GM12874 (cell line): ENCODE results near the gene RIPK1.

ENCODE experiments used
- TF ChIP-seq, protein P1 (sequence below): IDR thresholded peaks from 2 replicates; pipeline ENCODE4 v1.5.1; 2011; ENCODE audit warnings: low read depth, mild to moderate bottlenecking, control low read depth, low read length, moderate library complexity; ENCODE audit not compliant: insufficient read depth

The RIPK1 gene

DNA sequence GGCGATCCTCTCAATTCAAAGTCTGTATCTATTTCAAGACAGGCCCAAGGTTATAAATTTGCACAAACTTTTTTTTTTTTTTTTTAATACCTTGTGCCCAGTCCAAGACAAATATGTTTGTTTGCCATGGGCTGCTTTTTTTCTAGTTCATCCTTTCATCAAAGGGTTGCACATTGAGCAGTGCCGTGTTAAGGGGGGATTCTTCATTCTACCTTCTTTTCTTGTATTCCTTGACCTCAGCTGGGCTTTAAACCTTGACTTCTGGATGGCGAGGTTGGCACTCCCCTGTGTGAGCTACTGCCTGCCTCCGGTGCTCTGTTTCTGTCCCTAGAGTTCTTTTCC, 7.4 kb downstream of the RIPK1 start:
- TF ChIP-seq, protein P1, sequence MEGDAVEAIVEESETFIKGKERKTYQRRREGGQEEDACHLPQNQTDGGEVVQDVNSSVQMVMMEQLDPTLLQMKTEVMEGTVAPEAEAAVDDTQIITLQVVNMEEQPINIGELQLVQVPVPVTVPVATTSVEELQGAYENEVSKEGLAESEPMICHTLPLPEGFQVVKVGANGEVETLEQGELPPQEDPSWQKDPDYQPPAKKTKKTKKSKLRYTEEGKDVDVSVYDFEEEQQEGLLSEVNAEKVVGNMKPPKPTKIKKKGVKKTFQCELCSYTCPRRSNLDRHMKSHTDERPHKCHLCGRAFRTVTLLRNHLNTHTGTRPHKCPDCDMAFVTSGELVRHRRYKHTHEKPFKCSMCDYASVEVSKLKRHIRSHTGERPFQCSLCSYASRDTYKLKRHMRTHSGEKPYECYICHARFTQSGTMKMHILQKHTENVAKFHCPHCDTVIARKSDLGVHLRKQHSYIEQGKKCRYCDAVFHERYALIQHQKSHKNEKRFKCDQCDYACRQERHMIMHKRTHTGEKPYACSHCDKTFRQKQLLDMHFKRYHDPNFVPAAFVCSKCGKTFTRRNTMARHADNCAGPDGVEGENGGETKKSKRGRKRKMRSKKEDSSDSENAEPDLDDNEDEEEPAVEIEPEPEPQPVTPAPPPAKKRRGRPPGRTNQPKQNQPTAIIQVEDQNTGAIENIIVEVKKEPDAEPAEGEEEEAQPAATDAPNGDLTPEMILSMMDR = no peak

DNA sequence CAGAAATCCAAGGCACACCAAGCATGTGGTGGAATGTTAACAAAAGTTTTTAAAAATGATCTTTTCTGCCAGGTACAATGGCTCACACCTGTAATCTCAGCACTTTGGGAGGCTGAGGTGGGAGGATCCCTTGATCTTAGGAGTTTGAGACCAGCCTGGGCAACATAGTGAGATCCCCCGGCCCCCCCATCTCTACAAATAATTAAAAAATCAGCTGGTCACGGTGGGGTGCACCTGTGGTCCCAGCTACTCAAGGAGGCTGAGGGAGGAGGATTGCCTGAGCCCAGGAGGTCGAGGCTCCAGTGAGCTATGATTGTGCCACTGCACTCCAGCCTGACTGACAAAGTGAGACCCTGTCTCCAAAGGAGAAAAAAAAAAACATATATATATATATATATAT, 8.0 kb downstream of the RIPK1 start:
- TF ChIP-seq, protein P1 = no peak

DNA sequence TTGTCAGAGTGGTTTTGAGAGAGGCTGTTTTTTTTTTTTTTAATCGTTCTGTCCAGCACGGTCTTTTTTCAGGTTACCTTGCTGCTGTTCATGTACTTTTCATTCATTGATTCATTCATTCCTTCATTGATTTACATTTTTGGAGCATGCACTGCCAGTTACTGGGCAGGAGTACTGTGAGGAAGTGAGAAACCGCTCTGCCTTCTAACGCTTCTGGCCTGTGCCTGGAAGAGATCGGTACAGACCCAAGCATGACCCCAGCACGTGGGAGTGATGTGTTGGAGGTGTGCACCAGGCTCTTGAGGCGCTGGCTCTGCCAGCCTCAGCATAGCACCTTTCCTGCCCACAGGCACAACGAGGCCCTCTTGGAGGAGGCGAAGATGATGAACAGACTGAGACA, 9.1 kb downstream of the RIPK1 start:
- TF ChIP-seq, protein P1 = no peak

DNA sequence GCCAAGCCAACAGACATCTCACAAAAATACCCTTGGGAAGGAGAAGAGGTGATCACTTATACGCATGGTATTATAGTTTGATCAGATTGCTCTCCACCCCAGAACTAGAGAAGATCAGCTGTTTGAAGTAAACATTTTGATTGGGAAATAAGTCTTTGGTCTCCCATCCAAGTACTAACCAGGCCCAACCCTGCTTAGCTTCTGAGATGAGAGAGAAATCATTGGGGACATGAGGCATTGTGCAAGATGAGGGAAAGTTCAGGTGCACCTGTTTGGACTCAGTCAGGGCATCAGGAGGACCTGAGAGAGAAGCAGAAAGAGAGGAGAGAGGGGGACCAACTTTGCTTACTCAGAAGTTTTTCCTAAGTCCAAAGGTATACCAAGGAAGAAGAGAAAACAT, 11.4 kb downstream of the RIPK1 start:
- TF ChIP-seq, protein P1 = no peak

DNA sequence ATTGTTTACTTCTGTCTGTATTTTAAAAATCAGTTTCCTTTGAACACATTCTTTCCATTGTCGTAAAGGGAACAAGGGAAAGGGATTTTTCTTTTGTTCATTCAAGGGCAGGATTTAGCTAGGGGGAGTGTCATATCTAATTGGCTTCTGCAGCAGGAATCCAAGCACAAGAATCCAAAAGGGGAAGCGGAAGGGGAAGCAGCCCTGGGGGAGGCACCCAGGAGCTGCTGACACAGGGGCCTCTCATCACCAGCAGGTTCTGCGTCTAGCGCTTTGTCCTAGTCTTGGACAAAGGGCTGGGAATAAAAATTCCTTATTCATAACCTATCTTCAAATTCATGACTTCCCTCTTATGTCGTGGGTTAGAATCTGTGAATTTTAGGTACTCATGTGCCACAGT, 13.7 kb downstream of the RIPK1 start:
- TF ChIP-seq, protein P1 = no peak

DNA sequence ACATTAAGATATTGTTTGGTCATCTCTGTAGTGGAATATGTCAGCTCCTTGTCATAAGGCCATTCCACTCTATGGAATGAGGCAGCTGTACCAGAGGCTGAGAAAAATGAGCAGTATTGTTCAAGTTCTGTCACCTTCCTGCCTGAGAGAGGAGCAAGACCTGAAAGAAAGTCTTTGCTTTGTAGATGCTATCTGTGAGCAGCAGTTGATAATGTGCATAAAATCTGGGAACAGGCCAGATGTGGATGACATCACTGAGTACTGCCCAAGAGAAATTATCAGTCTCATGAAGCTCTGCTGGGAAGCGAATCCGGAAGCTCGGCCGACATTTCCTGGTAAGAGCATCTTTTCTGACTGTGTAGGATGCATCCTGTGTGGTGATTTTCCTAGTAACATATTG, 16.8 kb downstream of the RIPK1 start:
- TF ChIP-seq, protein P1 = no peak

DNA sequence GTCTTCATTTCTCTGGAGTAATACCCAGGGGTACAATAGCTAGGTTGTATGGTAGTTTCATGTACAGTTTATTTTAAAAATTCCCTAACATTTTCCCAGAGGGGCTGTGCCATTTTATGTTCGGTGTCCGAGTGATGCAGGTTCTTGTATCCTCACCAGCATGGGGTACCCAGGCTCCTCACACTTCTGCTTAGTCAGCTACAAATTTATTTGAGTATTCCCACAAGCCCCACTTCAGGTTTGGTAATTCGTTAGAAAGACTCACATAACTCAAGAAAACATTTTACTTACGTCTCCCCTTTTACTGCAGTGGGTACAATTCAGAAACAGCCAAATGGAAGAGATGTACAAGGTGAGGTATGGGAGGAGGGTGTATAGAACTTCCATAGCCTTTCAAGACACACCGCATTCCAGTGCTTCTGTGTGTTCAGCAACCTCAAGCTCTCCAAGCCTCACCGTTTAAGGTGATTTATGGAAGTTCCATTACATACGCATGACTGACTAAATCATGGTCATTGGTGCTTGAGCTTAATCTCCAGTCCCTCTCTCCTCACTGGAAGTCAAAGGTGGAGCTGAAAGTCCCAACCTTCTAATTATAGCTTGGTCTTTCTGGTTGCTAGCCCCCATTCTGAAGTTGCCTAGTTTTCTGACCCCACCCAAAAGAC, 18.1 kb downstream of the RIPK1 start:
- TF ChIP-seq, protein P1 = no peak
